ENCODE results near the gene CD247.
A peak's percentile ranks its signal among the peaks of the same experiment; 100 is the strongest.

Gene CD247

DNA sequence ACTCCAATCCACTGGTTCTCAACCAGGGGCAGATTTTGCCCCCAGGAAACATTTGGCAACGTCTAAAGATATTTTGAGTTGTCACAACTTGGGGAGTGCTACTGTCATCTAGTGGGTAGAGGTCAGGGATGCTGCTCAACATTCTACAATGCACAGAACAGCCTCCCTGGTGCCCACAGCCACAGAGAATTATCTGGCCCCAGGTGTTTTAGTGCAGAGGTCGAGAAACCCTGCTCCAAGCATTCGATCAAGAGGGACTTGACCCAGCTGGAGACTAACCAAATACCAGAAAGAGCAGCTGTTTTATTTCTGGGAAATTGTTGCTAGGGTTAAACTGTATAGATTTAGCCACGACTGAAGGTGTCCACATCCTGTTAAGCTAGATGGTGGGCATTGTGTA, 19.2 kb downstream of the CD247 start:
- no peaks in the 10 kb centered on the region for H3K36me3 ChIP-seq (ENCODE audit: control insufficient read depth, insufficient read depth, low read length)
- no peaks in the 10 kb centered on the region for H3K9me3 ChIP-seq (ENCODE audit: control insufficient read depth, insufficient read depth, low read depth, low read length)
- H3K27ac ChIP-seq (ENCODE audit: low read depth, low read length) = no peak overlapping the region
- no peak overlapping the region for H3K4me3 ChIP-seq (ENCODE audit: low read depth, low read length)
- H3K4me1 ChIP-seq (ENCODE audit: control insufficient read depth, insufficient read depth, low read length) = peaks cover 27% of the 10 kb centered on the region
- no peaks in the 10 kb centered on the region for H3K27me3 ChIP-seq (ENCODE audit: control insufficient read depth, insufficient read depth, low read length)
- no peak overlapping the region for H3K9ac ChIP-seq (ENCODE audit: low read length)

DNA sequence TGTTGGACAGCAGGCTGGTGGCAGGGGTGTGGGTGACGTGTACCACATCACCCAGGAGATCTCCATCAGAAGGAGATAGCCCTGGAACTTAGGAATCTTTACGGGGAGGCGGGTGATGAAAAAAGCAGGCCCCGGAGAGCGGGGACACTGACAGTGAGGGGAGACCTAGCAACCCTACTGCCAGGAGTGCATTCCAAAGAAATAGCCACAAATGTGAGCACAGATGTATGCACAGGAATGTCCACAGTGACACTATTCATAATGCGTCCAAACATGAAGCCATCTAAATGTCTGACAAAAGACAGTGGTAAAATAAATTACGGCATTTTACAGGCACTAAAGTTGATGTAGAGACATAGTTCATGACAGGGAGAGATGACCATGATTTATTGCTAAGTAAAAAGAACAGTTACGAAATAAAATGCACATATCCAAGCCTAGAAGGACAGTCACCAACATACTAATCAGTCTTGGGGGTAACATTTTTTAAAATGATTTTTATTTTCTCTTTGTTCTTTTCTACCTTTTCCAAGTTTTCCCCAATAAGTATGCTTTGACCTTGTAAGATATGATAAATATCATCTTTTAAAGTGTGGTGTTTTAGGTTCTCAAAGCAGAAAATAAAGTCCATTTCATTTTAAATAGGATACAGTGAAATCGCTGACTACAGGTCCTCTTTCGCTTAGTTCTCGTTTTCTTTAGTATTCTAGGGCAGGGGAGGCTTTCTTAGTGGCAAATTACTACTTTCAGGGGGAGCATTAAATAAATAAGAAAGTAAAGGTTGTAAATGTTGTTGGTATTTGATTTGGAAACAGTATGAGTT, 21.3 kb downstream of the CD247 start:
- H3K4me1 ChIP-seq (ENCODE audit: control insufficient read depth, insufficient read depth, low read length) = peaks cover 14% of the 10 kb centered on the region
- H3K27ac ChIP-seq (ENCODE audit: low read depth, low read length) = no peak overlapping the region
- no peaks in the 10 kb centered on the region for H3K9me3 ChIP-seq (ENCODE audit: control insufficient read depth, insufficient read depth, low read depth, low read length)
- no peaks in the 10 kb centered on the region for H3K36me3 ChIP-seq (ENCODE audit: control insufficient read depth, insufficient read depth, low read length)
- H3K9ac ChIP-seq (ENCODE audit: low read length) = no peak overlapping the region
- no peak overlapping the region for H3K4me3 ChIP-seq (ENCODE audit: low read depth, low read length)
- no peaks in the 10 kb centered on the region for H3K27me3 ChIP-seq (ENCODE audit: control insufficient read depth, insufficient read depth, low read length)

DNA sequence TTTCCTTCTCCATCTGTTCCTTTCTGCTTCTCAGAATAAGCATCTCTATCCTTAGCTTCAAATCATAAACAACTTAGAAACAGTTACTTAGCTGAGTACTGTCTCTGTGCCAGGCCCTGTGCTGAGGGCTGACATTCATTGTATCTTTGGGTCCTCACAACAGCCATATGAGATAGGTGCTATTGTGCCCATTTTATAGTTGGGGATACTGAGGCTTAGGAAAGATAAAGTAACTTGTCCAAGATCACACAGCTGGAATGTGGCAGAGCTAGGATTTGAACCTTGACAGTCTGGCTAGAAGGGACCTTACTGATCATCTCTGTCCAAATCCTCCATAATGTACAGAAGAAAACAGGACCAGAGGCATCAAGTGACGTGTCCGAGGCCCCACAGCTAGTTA, 25.0 kb downstream of the CD247 start:
- peaks cover 24% of the 10 kb centered on the region for H3K4me1 ChIP-seq (ENCODE audit: control insufficient read depth, insufficient read depth, low read length)

DNA sequence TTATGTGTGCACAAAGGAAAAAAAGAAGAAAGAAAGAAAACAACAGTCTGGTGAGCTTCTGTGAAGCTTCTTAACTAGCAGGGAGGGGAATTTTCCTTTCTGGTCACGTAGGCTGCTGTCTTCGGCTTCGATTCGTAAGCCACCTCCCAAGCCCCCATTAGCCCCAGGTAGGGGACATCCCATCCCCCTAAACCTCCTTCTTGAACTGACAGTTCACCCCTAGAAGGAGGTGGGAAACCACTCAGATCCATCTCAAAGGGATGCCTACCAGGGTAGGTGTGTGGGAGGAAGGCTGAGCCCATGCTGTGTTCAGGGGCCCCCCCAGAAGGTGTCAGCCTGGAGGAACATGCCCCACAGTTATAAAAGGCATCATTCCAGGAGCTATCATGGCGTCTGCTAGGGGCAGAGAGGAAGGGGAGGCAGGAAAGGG, 25.8 kb downstream of the CD247 start:
- H3K36me3 ChIP-seq (ENCODE audit: control insufficient read depth, insufficient read depth, low read length) = no peaks in the 10 kb centered on the region
- H3K4me1 ChIP-seq (ENCODE audit: control insufficient read depth, insufficient read depth, low read length) = peaks cover 27% of the 10 kb centered on the region
- no peak overlapping the region for H3K27ac ChIP-seq (ENCODE audit: low read depth, low read length)
- no peak overlapping the region for H3K9ac ChIP-seq (ENCODE audit: low read length)
- H3K4me3 ChIP-seq (ENCODE audit: low read depth, low read length) = no peak overlapping the region
- H3K9me3 ChIP-seq (ENCODE audit: control insufficient read depth, insufficient read depth, low read depth, low read length) = no peaks in the 10 kb centered on the region
- no peaks in the 10 kb centered on the region for H3K27me3 ChIP-seq (ENCODE audit: control insufficient read depth, insufficient read depth, low read length)

More for the DNA sequence above, 25.0 kb downstream of the CD247 start:
- Histone ChIP-seq H3K9me3 (ENCODE audit: control insufficient read depth, insufficient read depth, low read depth, low read length) (no peaks in the 10 kb centered on the region), H3K4me3 (ENCODE audit: low read depth, low read length) (no peak overlapping the region), H3K36me3 (ENCODE audit: control insufficient read depth, insufficient read depth, low read length) (no peaks in the 10 kb centered on the region), H3K27me3 (ENCODE audit: control insufficient read depth, insufficient read depth, low read length) (no peaks in the 10 kb centered on the region), H3K9ac (ENCODE audit: low read length) (no peak overlapping the region), H3K27ac (ENCODE audit: low read depth, low read length) (no peak overlapping the region)

DNA sequence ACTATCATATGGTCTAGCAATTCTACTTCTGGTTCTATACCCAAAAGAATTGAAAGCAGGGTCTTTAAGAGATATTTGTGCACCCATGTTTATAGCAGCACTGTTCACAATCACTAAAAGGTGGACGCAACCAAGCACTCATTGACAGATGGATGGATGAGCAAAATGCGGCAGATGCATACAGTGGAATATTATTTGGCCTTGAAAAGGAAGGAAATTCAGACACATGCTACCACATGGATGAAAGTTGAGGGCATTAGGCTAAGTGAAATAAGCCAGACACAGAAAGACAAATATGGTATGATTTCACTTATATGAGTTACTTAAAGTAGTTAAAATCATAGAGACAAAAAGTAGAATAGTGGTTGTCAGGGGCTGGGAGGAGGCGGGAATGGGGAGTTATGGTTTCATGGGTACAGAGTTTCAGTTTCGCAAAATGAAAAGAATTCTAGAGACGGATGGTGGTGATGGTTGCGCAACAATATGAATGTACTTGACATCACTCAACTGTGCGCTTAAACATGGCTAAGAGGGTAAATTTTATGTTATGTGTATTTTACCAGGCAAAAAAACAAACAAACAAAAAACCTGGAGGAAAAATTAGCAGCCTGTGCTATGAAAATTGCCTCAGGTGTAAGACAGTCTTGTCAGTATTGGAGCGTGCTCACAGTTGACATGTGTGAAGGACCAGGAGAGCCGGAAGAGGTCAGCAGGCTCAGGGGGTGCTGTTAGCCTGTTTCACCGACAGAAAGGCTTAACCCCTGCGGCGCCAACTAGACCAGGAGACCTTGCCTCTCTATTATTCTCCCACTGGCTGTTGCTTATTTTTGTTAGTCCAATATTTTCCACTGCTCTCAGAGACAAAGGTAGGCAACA, 26.5 kb downstream of the CD247 start:
- H3K27me3 ChIP-seq (ENCODE audit: control insufficient read depth, insufficient read depth, low read length) = no peaks in the 10 kb centered on the region
- H3K4me1 ChIP-seq (ENCODE audit: control insufficient read depth, insufficient read depth, low read length) = peaks cover 27% of the 10 kb centered on the region
- H3K27ac ChIP-seq (ENCODE audit: low read depth, low read length) = no peak overlapping the region
- no peaks in the 10 kb centered on the region for H3K9me3 ChIP-seq (ENCODE audit: control insufficient read depth, insufficient read depth, low read depth, low read length)
- H3K4me3 ChIP-seq (ENCODE audit: low read depth, low read length) = no peak overlapping the region
- H3K9ac ChIP-seq (ENCODE audit: low read length) = no peak overlapping the region
- H3K36me3 ChIP-seq (ENCODE audit: control insufficient read depth, insufficient read depth, low read length) = no peaks in the 10 kb centered on the region

DNA sequence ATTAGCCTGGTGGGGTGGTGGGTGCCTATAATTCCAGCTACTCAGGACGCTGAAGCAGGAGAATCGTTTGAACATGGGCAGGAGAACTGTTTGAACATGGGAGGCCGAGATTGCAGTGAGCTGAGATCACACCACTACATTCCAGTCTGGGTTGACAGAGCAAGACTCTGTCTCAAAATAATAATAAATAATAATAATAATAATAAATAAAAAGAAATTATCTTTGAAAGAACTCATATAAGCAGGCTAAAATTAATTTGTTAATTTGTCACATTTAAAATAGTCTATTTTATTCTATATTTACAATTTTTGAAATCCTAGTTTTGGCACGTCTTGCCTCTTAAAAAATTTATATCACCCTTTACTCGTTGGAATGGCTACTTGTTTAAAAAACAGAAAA, 27.6 kb downstream of the CD247 start:
- H3K27ac ChIP-seq (ENCODE audit: low read depth, low read length) = no peak overlapping the region
- no peaks in the 10 kb centered on the region for H3K27me3 ChIP-seq (ENCODE audit: control insufficient read depth, insufficient read depth, low read length)
- H3K4me1 ChIP-seq (ENCODE audit: control insufficient read depth, insufficient read depth, low read length) = peaks cover 32% of the 10 kb centered on the region
- H3K9ac ChIP-seq (ENCODE audit: low read length) = no peak overlapping the region
- H3K4me3 ChIP-seq (ENCODE audit: low read depth, low read length) = no peak overlapping the region
- H3K36me3 ChIP-seq (ENCODE audit: control insufficient read depth, insufficient read depth, low read length) = no peaks in the 10 kb centered on the region
- H3K9me3 ChIP-seq (ENCODE audit: control insufficient read depth, insufficient read depth, low read depth, low read length) = no peaks in the 10 kb centered on the region

DNA sequence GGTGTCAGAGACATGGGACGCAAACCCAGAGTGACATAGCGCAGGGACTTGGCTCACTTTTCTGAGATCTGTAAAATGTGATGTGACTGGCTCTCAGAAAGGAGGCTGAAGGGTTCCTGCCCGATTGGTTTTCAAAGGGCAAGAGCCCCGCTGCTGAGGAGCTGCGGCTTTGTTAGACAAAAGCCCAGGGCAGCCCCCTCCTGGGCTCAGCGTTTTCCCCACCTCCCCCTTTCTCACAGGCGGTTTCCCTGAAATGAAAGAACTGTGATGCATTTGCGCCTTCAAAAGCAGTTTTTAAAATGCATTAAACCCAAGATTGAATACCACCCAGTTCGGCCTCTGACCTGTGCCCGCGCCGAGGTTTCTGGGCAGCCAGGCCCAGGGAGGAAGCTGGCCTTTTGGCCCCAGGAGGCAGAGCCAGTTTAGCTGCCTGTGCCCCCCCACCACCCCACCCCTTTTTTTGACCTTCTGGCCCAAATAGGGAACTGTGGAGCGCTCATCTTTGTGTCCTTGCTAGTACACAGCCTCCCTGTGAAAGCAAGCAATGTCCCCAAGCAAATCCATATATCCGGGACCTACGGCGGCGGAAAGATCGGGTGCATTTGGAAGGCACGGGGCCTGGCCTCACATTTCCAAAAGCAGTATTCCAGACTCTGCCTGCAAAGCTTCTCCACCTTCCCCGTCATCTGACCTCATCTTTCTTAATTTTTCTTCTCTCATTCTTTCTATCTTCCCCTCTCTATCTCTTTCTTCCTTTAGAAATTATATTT, 28.6 kb downstream of the CD247 start:
- no peaks in the 10 kb centered on the region for H3K27me3 ChIP-seq (ENCODE audit: control insufficient read depth, insufficient read depth, low read length)
- H3K4me3 ChIP-seq (ENCODE audit: low read depth, low read length) = peak overlapping the region; percentile 34
- H3K27ac ChIP-seq (ENCODE audit: low read depth, low read length) = peak overlapping the region; percentile 15; the same call in 1 of the 2 replicates
- H3K36me3 ChIP-seq (ENCODE audit: control insufficient read depth, insufficient read depth, low read length) = no peaks in the 10 kb centered on the region
- peaks cover 37% of the 10 kb centered on the region for H3K4me1 ChIP-seq (ENCODE audit: control insufficient read depth, insufficient read depth, low read length)
- no peak overlapping the region for H3K9ac ChIP-seq (ENCODE audit: low read length)
- H3K9me3 ChIP-seq (ENCODE audit: control insufficient read depth, insufficient read depth, low read depth, low read length) = no peaks in the 10 kb centered on the region

DNA sequence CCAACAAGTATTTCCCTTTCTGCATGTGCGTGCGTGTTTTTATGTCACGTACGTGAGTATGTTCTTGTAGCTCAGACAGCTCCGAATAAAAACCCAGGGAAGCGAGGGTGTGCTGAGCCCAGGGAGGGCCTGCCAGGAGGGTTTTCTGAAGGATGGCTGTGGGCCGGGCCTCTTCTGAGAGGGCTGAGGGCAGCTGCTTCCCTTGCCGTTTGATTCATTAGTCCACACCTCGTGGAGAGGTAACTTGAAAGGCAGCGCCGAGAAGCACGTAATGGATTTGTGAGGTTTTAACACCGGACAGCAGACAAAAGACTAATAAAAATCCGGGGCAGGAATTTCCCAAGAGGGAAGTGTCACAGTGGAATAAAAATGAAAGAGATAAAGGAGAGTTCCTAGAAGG, 29.5 kb downstream of the CD247 start:
- H3K27me3 ChIP-seq (ENCODE audit: control insufficient read depth, insufficient read depth, low read length) = no peaks in the 10 kb centered on the region
- no peak overlapping the region for H3K27ac ChIP-seq (ENCODE audit: low read depth, low read length)
- no peak overlapping the region for H3K9ac ChIP-seq (ENCODE audit: low read length)
- H3K4me3 ChIP-seq (ENCODE audit: low read depth, low read length) = no peak overlapping the region
- H3K36me3 ChIP-seq (ENCODE audit: control insufficient read depth, insufficient read depth, low read length) = no peaks in the 10 kb centered on the region
- H3K9me3 ChIP-seq (ENCODE audit: control insufficient read depth, insufficient read depth, low read depth, low read length) = no peaks in the 10 kb centered on the region
- peaks cover 37% of the 10 kb centered on the region for H3K4me1 ChIP-seq (ENCODE audit: control insufficient read depth, insufficient read depth, low read length)

DNA sequence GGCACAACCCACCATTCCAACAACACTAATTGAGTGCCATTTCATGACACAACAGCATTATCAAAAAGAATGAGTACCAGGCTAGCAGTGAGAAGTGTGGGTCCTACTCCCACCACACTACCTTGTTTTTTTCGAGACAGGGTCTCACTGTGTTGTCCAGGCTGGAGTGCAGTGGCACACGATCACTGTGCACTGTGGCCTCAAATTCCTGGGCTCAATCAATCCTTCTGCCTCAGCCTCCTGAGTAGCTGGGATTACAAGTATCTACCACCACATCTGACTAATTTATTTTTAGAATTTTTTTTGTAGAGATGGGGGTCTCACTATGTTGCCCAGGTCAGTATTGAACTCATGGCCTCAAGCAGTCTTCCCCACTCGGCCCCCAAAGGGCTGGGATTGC, 30.7 kb downstream of the CD247 start:
- H3K4me1 ChIP-seq (ENCODE audit: control insufficient read depth, insufficient read depth, low read length) = peaks cover 35% of the 10 kb centered on the region
- no peaks in the 10 kb centered on the region for H3K27me3 ChIP-seq (ENCODE audit: control insufficient read depth, insufficient read depth, low read length)
- no peak overlapping the region for H3K9ac ChIP-seq (ENCODE audit: low read length)
- no peak overlapping the region for H3K4me3 ChIP-seq (ENCODE audit: low read depth, low read length)
- H3K9me3 ChIP-seq (ENCODE audit: control insufficient read depth, insufficient read depth, low read depth, low read length) = no peaks in the 10 kb centered on the region
- no peak overlapping the region for H3K27ac ChIP-seq (ENCODE audit: low read depth, low read length)
- no peaks in the 10 kb centered on the region for H3K36me3 ChIP-seq (ENCODE audit: control insufficient read depth, insufficient read depth, low read length)

DNA sequence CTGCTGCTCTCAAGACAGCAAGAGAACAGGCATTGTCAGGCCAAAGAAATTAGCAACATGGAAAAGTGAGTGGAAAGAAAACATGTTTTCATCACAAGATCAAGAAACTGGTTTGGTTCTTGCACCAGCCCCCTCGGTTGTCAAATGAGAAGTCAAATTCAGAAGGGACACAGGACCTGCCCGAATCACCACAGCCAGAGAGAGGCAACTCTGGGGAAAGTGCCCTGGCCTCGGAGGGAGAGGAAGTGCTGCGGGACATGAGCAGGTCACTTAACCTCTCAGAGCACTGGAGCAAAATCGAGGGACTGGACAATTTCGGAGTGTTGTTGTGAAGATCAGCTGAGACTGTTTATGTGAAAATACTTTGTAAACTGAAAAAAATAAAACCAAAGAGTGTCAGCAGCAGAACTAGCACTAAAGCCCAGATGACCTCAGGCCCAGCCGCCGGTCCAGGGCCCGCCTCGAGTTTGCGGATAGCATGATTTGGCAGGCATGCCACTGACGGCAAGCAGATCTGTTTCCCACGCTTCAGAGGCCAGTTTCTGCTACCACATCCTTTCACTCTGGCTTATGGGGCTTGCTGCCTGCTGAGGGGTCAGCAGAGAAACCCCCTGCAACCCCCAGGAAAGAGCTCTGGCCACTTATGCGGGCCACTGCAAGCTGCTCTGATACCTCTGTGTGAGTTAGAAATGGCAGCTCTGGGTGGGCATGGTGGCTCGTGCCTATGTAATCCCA, 32.1 kb downstream of the CD247 start:
- no peaks in the 10 kb centered on the region for H3K27me3 ChIP-seq (ENCODE audit: control insufficient read depth, insufficient read depth, low read length)
- H3K27ac ChIP-seq (ENCODE audit: low read depth, low read length) = no peak overlapping the region
- H3K9ac ChIP-seq (ENCODE audit: low read length) = no peak overlapping the region
- no peaks in the 10 kb centered on the region for H3K36me3 ChIP-seq (ENCODE audit: control insufficient read depth, insufficient read depth, low read length)
- no peaks in the 10 kb centered on the region for H3K9me3 ChIP-seq (ENCODE audit: control insufficient read depth, insufficient read depth, low read depth, low read length)
- H3K4me1 ChIP-seq (ENCODE audit: control insufficient read depth, insufficient read depth, low read length) = peaks cover 30% of the 10 kb centered on the region
- H3K4me3 ChIP-seq (ENCODE audit: low read depth, low read length) = no peak overlapping the region

Measured in HUES6 (cell line).